GM10248 (cell line): ENCODE measurements around the gene CACNG1.

Source experiments
- CTCF ChIA-PET: fragments of 300-600 bp; sonication (Branson Sonifier 250); formaldehyde crosslinking; extraction: SDS; loops from one replicate; lab custom pipeline; 2021; ENCODE audit warnings: antibody characterized with exemption; lab: Yijun Ruan, JAX
- POLR2A ChIA-PET: fragments of 350-650 bp; sonication (Branson Sonifier 250); formaldehyde crosslinking; extraction: SDS; loops from one replicate; lab custom pipeline; 2020; ENCODE audit warnings: antibody characterized with exemption; lab: Yijun Ruan, JAX
- DNase-seq: peaks from one replicate; pipeline ENCODE4 v3.0.0; 2012; ENCODE audit errors: extremely low spot score
- CTCF ChIP-seq: IDR thresholded peaks from 2 replicates; pipeline ENCODE4 v1.5.1; 2012; ENCODE audit warnings: mild to moderate bottlenecking, low read depth; ENCODE audit errors: extremely low read depth, missing control alignments, control extremely low read depth

CACNG1 gene

DNA sequence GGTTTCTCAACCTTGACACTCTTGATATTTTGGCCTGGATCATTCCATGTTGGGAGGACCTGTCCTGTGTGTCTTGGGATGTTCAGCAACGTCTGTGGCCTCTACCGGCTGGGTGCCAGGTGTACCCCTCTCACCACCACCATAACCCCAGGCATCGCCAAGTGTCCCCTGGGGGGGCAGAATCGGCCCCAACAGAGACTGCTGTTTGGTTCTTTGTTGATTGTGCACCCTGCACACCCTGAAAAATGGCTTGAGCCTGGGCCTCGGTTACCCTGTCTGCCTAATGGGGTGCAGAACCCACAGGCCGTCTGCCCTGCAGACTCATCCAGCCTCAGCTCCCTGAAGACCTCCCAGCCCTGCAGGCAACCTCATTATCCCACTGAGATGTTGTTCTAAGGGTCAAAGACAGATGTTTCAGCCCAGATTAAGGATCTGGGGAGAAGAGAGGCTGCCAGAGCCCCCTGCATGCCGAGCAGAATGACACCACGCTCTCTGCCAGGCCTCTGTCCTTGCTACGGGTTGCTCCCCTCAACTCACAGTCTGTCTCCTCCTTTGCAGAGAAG lies 9.2 kb downstream of the CACNG1 start:
- DNase-seq = no peak
- ChIA-PET POLR2A (no interaction called here), CTCF (interaction anchor here (1.0 to 1.1 kb wide), 2 partner anchors 15 to 269 kb away, joined by 3 read pairs; no protein-coding TSS in a partner anchor)
- TF ChIP-seq CTCF = no peak

- no peak for TF ChIP-seq CTCF
- ChIA-PET POLR2A (no interaction called here), CTCF (interaction anchor here (1.0 to 1.1 kb wide), 2 partner anchors 14 to 269 kb away, joined by 3 read pairs; no protein-coding TSS in a partner anchor)
- no peak for DNase-seq
Measured at GRCh38 chr17:67054011-67054591, 9.7 kb downstream of the CACNG1 start.

GRCh38 chr17:67054608-67055007 lies 10.3 kb downstream of the CACNG1 start:
- POLR2A ChIA-PET = no interaction called here
- TF ChIP-seq CTCF = no peak
- CTCF ChIA-PET = interaction anchor here (1.0 to 1.1 kb wide), 2 partner anchors 13 to 268 kb away, joined by 3 read pairs; no protein-coding TSS in a partner anchor

GRCh38 chr17:67055041-67055443 lies 10.7 kb downstream of the CACNG1 start:
- no peak for DNase-seq
- TF ChIP-seq CTCF = no peak
- ChIA-PET CTCF (no interaction called here), POLR2A (no interaction called here)

More at GRCh38 chr17:67054608-67055007, 10.3 kb downstream of the CACNG1 start:
- no peak for DNase-seq

GRCh38 chr17:67055811-67056745 lies 11.7 kb downstream of the CACNG1 start:
- CTCF ChIA-PET = interaction anchor here (1.0 kb wide), 1 partner anchor 50 kb away, joined by 3 read pairs; no protein-coding TSS in a partner anchor
- POLR2A ChIA-PET = no interaction called here
- TF ChIP-seq CTCF = no peak
- DNase-seq = no peak
